ENCODE data around the gene CLMP.
A peak's percentile ranks its signal among the peaks of the same experiment; 100 is the strongest.

CLMP gene

GRCh38 chr11:123033895-123034294 is 161.2 kb downstream of the CLMP start:
- no peak for ATAC-seq
- TF ChIP-seq CSRNP3 (CRISPR knock-in tag; IDR thresholded peaks at IDR 0.05) (no peak), ISL1 (CRISPR knock-in tag; IDR thresholded peaks at IDR 0.05) (no peak), PATZ1 (CRISPR knock-in tag; IDR thresholded peaks at IDR 0.05; ENCODE audit: borderline replicate concordance) (no peak), GLIS3 (CRISPR knock-in tag; IDR thresholded peaks at IDR 0.05) (no peak), RARB (CRISPR knock-in tag; IDR thresholded peaks at IDR 0.05) (no peak), ZFP3 (CRISPR knock-in tag; IDR thresholded peaks at IDR 0.05) (no peak), BACH2 (CRISPR knock-in tag; IDR thresholded peaks at IDR 0.05; ENCODE audit: borderline replicate concordance) (no peak), TOX (CRISPR knock-in tag; IDR thresholded peaks at IDR 0.05; ENCODE audit: borderline replicate concordance) (no peak), TSHZ2 (CRISPR knock-in tag; IDR thresholded peaks at IDR 0.05) (no peak), ZFP30 (CRISPR knock-in tag; IDR thresholded peaks at IDR 0.05) (no peak), ZNF565 (CRISPR knock-in tag; conservative IDR thresholded peaks at IDR 0.05; ENCODE audit: low read depth) (no peak), SNAI2 (CRISPR knock-in tag; IDR thresholded peaks at IDR 0.05) (no peak), POU6F1 (CRISPR knock-in tag; IDR thresholded peaks at IDR 0.05; ENCODE audit: borderline replicate concordance, low read depth) (no peak), TCF4 (CRISPR knock-in tag; IDR thresholded peaks at IDR 0.05; ENCODE audit: borderline replicate concordance) (no peak), PPARA (CRISPR knock-in tag; IDR thresholded peaks at IDR 0.05; ENCODE audit: borderline replicate concordance) (no peak), OSR1 (CRISPR knock-in tag; IDR thresholded peaks at IDR 0.05) (no peak)

- ATAC-seq, result no peak
- TF ChIP-seq TOX (CRISPR knock-in tag; IDR thresholded peaks at IDR 0.05; ENCODE audit: borderline replicate concordance) (no peak), PPARA (CRISPR knock-in tag; IDR thresholded peaks at IDR 0.05; ENCODE audit: borderline replicate concordance) (no peak), RARB (CRISPR knock-in tag; IDR thresholded peaks at IDR 0.05) (no peak), CSRNP3 (CRISPR knock-in tag; IDR thresholded peaks at IDR 0.05) (no peak)
Measured at GRCh38 chr11:123030517-123030916, 164.5 kb downstream of the CLMP start.

- ATAC-seq, result peak; percentile 94
- no peak for TF ChIP-seq ZFP30 (CRISPR knock-in tag; IDR thresholded peaks at IDR 0.05)
- no peak for TF ChIP-seq ZC3H10 (CRISPR knock-in tag; IDR thresholded peaks at IDR 0.05)
- TF ChIP-seq SNAI2 (CRISPR knock-in tag; IDR thresholded peaks at IDR 0.05), result no peak
- no peak for TF ChIP-seq TOX (CRISPR knock-in tag; IDR thresholded peaks at IDR 0.05; ENCODE audit: borderline replicate concordance)
- TF ChIP-seq RARB (CRISPR knock-in tag; IDR thresholded peaks at IDR 0.05), result no peak
- no peak for TF ChIP-seq TCF4 (CRISPR knock-in tag; IDR thresholded peaks at IDR 0.05; ENCODE audit: borderline replicate concordance)
- no peak for TF ChIP-seq ZFP3 (CRISPR knock-in tag; IDR thresholded peaks at IDR 0.05)
- no peak for TF ChIP-seq GLIS3 (CRISPR knock-in tag; IDR thresholded peaks at IDR 0.05)
- no peak for TF ChIP-seq ARNTL (CRISPR knock-in tag; IDR thresholded peaks at IDR 0.05; ENCODE audit: borderline replicate concordance, low read depth)
- no peak for TF ChIP-seq BACH2 (CRISPR knock-in tag; IDR thresholded peaks at IDR 0.05; ENCODE audit: borderline replicate concordance)
- no peak for TF ChIP-seq CSRNP3 (CRISPR knock-in tag; IDR thresholded peaks at IDR 0.05)
- TF ChIP-seq CREB5 (CRISPR knock-in tag; IDR thresholded peaks at IDR 0.05; ENCODE audit: low read depth), result no peak
- TF ChIP-seq OSR1 (CRISPR knock-in tag; IDR thresholded peaks at IDR 0.05), result no peak
- TF ChIP-seq CSDC2 (CRISPR knock-in tag; IDR thresholded peaks at IDR 0.05), result no peak
- TF ChIP-seq ISL1 (CRISPR knock-in tag; IDR thresholded peaks at IDR 0.05), result no peak
- no peak for TF ChIP-seq TSHZ2 (CRISPR knock-in tag; IDR thresholded peaks at IDR 0.05)
- no peak for TF ChIP-seq ZNF70 (CRISPR knock-in tag; IDR thresholded peaks at IDR 0.05)
Measured at GRCh38 chr11:123020968-123021367, 174.1 kb downstream of the CLMP start.

Data from SK-N-SH treated with all-trans-retinoic acid at 6 μM for 48 hours (cell line).